Measurements from ENCODE around the gene PNRC2.

PNRC2 gene

GRCh38 chr1:23958810-23959460 is 693 bp upstream of the PNRC2 start (continued):
- TF ChIP-seq, protein P1, sequence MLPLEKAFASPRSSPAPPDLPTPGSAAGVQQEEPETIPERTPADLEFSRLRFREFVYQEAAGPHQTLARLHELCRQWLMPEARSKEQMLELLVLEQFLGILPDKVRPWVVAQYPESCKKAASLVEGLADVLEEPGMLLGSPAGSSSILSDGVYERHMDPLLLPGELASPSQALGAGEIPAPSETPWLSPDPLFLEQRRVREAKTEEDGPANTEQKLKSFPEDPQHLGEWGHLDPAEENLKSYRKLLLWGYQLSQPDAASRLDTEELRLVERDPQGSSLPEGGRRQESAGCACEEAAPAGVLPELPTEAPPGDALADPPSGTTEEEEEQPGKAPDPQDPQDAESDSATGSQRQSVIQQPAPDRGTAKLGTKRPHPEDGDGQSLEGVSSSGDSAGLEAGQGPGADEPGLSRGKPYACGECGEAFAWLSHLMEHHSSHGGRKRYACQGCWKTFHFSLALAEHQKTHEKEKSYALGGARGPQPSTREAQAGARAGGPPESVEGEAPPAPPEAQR (tag by site-specific recombination; IDR thresholded peaks at IDR 0.05): no peak
- TF ChIP-seq ZNF776 (tag by site-specific recombination; IDR thresholded peaks at IDR 0.05; ENCODE audit: borderline replicate concordance) (no peak), ZNF549 (tag by site-specific recombination; IDR thresholded peaks at IDR 0.05) (no peak), ZNF510 (tag by site-specific recombination; IDR thresholded peaks at IDR 0.05; ENCODE audit: insufficient replicate concordance) (no peak), ZNF514 (tag by site-specific recombination; IDR thresholded peaks at IDR 0.05) (no peak), TRIM28 (IDR thresholded peaks at IDR 0.05; ENCODE audit: borderline replicate concordance, low read length) (no peak), ZNF146 (tag by site-specific recombination; IDR thresholded peaks at IDR 0.05) (no peak), ZBTB7A (tag by site-specific recombination; IDR thresholded peaks at IDR 0.05; ENCODE audit: low read depth) (no peak), PATZ1 (tag by site-specific recombination; IDR thresholded peaks at IDR 0.05) (peak; percentile 97), ZNF560 (tag by site-specific recombination; IDR thresholded peaks at IDR 0.05; ENCODE audit: borderline replicate concordance) (no peak), ZNF354C (tag by site-specific recombination; IDR thresholded peaks at IDR 0.05; ENCODE audit: borderline replicate concordance, low read depth) (no peak), ZNF311 (tag by site-specific recombination; IDR thresholded peaks at IDR 0.05; ENCODE audit: borderline replicate concordance) (no peak), ZNF580 (tag by site-specific recombination; IDR thresholded peaks at IDR 0.05) (0 out of 2 replicates have a peak, but pooled peaks have one; percentile 8), ZSCAN4 (tag by site-specific recombination; IDR thresholded peaks at IDR 0.05) (peak; percentile 29; the same call in 1 of the 2 replicates), ZNF302 (tag by site-specific recombination; IDR thresholded peaks at IDR 0.05; ENCODE audit: low read depth) (no peak), SCRT2 (tag by site-specific recombination; IDR thresholded peaks at IDR 0.05) (no peak), ZNF184 (tag by site-specific recombination; IDR thresholded peaks at IDR 0.05) (0 out of 2 replicates have a peak, but pooled peaks have one; percentile 17), ZNF140 (tag by site-specific recombination; IDR thresholded peaks at IDR 0.05) (no peak), EGR2 (tag by site-specific recombination; IDR thresholded peaks at IDR 0.05; ENCODE audit: low read depth) (peak; percentile 81)
- TF ChIP-seq, protein P2, sequence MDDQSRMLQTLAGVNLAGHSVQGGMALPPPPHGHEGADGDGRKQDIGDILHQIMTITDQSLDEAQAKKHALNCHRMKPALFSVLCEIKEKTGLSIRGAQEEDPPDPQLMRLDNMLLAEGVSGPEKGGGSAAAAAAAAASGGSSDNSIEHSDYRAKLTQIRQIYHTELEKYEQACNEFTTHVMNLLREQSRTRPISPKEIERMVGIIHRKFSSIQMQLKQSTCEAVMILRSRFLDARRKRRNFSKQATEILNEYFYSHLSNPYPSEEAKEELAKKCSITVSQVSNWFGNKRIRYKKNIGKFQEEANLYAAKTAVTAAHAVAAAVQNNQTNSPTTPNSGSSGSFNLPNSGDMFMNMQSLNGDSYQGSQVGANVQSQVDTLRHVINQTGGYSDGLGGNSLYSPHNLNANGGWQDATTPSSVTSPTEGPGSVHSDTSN (CRISPR knock-in tag; IDR thresholded peaks at IDR 0.05): no peak; the same call in 1 of the 2 replicates
- TF ChIP-seq, protein P3, sequence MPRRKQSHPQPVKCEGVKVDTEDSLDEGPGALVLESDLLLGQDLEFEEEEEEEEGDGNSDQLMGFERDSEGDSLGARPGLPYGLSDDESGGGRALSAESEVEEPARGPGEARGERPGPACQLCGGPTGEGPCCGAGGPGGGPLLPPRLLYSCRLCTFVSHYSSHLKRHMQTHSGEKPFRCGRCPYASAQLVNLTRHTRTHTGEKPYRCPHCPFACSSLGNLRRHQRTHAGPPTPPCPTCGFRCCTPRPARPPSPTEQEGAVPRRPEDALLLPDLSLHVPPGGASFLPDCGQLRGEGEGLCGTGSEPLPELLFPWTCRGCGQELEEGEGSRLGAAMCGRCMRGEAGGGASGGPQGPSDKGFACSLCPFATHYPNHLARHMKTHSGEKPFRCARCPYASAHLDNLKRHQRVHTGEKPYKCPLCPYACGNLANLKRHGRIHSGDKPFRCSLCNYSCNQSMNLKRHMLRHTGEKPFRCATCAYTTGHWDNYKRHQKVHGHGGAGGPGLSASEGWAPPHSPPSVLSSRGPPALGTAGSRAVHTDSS (tag by site-specific recombination; IDR thresholded peaks at IDR 0.05): no peak
- TF ChIP-seq, protein P4, sequence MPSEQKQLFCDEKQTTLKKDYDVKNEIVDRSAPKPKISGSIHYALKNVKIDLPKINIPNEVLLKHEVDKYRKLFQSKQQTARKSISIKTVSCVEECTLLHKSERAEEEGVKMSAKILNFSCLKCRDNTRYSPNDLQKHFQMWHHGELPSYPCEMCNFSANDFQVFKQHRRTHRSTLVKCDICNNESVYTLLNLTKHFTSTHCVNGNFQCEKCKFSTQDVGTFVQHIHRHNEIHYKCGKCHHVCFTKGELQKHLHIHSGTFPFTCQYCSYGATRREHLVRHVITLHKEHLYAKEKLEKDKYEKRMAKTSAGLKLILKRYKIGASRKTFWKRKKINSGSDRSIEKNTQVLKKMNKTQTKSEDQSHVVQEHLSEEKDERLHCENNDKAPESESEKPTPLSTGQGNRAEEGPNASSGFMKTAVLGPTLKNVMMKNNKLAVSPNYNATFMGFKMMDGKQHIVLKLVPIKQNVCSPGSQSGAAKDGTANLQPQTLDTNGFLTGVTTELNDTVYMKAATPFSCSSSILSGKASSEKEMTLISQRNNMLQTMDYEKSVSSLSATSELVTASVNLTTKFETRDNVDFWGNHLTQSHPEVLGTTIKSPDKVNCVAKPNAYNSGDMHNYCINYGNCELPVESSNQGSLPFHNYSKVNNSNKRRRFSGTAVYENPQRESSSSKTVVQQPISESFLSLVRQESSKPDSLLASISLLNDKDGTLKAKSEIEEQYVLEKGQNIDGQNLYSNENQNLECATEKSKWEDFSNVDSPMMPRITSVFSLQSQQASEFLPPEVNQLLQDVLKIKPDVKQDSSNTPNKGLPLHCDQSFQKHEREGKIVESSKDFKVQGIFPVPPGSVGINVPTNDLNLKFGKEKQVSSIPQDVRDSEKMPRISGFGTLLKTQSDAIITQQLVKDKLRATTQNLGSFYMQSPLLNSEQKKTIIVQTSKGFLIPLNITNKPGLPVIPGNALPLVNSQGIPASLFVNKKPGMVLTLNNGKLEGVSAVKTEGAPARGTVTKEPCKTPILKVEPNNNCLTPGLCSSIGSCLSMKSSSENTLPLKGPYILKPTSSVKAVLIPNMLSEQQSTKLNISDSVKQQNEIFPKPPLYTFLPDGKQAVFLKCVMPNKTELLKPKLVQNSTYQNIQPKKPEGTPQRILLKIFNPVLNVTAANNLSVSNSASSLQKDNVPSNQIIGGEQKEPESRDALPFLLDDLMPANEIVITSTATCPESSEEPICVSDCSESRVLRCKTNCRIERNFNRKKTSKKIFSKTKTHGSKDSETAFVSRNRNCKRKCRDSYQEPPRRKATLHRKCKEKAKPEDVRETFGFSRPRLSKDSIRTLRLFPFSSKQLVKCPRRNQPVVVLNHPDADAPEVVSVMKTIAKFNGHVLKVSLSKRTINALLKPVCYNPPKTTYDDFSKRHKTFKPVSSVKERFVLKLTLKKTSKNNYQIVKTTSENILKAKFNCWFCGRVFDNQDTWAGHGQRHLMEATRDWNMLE (tag by site-specific recombination; conservative IDR thresholded peaks at IDR 0.05; ENCODE audit: low read depth): no peak
